Inferior parietal cortex (tissue), 1 donor: ENCODE results near the gene MAG.

ENCODE experiments used
- DNase-seq: peaks from one replicate; pipeline ENCODE4 v3.0.0-alpha.2; 2016; ENCODE audit errors: extremely low spot score

MAG gene

GRCh38 chr19:35291916-35292315 lies at the start of gene MAG:
MAG (plus strand) TSS chr19:35292161; CDS start chr19:35295409, 3,248 bp downstream.
- peak; percentile 77 for DNase-seq

GRCh38 chr19:35246466-35247092 lies 45.4 kb upstream of the MAG start:
- DNase-seq, result no peak

- no peak for DNase-seq
Observed at GRCh38 chr19:35247526-35248309, 44.2 kb upstream of the MAG start.

GRCh38 chr19:35248310-35249145 lies 43.4 kb upstream of the MAG start, which contains the start of gene LSR:
LSR (plus strand) TSS chr19:35249002; CDS start chr19:35249023, 21 bp downstream.
- no peak for DNase-seq

- no peak for DNase-seq
Observed at GRCh38 chr19:35249146-35249847, 42.7 kb upstream of the MAG start.

GRCh38 chr19:35249848-35250711 lies 41.9 kb upstream of the MAG start:
- no peak for DNase-seq

- DNase-seq, result no peak
Observed at GRCh38 chr19:35251456-35251855, 40.5 kb upstream of the MAG start.

- no peak for DNase-seq
Observed at GRCh38 chr19:35253316-35254286, 38.4 kb upstream of the MAG start.

- no peak for DNase-seq
Observed at GRCh38 chr19:35254341-35255297, 37.3 kb upstream of the MAG start.

- no peak for DNase-seq
Observed at GRCh38 chr19:35256566-35256965, 35.4 kb upstream of the MAG start.

GRCh38 chr19:35257113-35257461 lies 34.9 kb upstream of the MAG start:
- no peak for DNase-seq

- no peak for DNase-seq
Observed at GRCh38 chr19:35260694-35261304, 31.2 kb upstream of the MAG start.

GRCh38 chr19:35261356-35262100 lies 30.4 kb upstream of the MAG start:
- DNase-seq, result no peak

- no peak for DNase-seq
Observed at GRCh38 chr19:35262101-35262761, 29.7 kb upstream of the MAG start.

- DNase-seq, result no peak
Observed at GRCh38 chr19:35264268-35265125, 27.5 kb upstream of the MAG start.
